ENCODE measurements around the gene LRCH2.

LRCH2 gene

GRCh38 chrX:115065304-115065703, 168.6 kb downstream of the LRCH2 start:
- DNase-seq (ENCODE audit: low spot score), result no peak

Measured in hematopoietic multipotent progenitor cell treated with erythropoietin and hydrocortisone succinate and interleukin-3 and kit ligand, for 17 days (in vitro differentiated cells).